Sigmoid colon (tissue), 4 donors: ENCODE results near the gene NACAD.

Experiments used
- CTCF ChIP-seq, 4 experiments: fragments of 450-650 bp in 3 of 4; fragments of 200-600 bp in 1 of 4; IDR thresholded peaks; one replicate each; pipeline ENCODE4 v1.5.1; 2016 to 2019; ENCODE audit warnings: antibody characterized with exemption in 4 of 4, mild to moderate bottlenecking in 3 of 4, moderate library complexity in 2 of 4
- EP300 ChIP-seq, 4 donors: sonication (generic); formaldehyde crosslinking; IDR thresholded peaks; one replicate each; pipeline ENCODE4 v1.6.1; 2017; ENCODE audit warnings: antibody characterized with exemption in 4 of 4
- POLR2A ChIP-seq, 2 donors: fragments of 450-650 bp; IDR thresholded peaks; one replicate each; pipeline ENCODE4 v1.6.1; 2016; ENCODE audit warnings: antibody characterized with exemption in 2 of 2, mild to moderate bottlenecking in 2 of 2, moderate library complexity in 2 of 2

GRCh38 chr7:45073786-45074527, 14.8 kb downstream of the NACAD start:
- TF ChIP-seq CTCF (IDR thresholded peaks at IDR 0.05) (no peak), POLR2A (IDR thresholded peaks at IDR 0.05) (no peak), EP300 (IDR thresholded peaks at IDR 0.05) (no peak)
